ENCODE data around the gene VPS13A. TPM values are rescaled to one million over a fixed set of nuclear protein-coding genes. Genes with fewer than 3 reads are reported as not detected.

Gene VPS13A
- total RNA-seq, 4 donors from 2014 or later, result 20.4 to 33.5 (median 30.4) TPM

GRCh38 chr9:77450085-77450475 lies 272.7 kb downstream of the VPS13A start:
- DNase-seq (ENCODE audit: low spot score) (no peak), ATAC-seq (ENCODE audit: low FRiP score) (no peak)
- TF ChIP-seq, protein P1, sequence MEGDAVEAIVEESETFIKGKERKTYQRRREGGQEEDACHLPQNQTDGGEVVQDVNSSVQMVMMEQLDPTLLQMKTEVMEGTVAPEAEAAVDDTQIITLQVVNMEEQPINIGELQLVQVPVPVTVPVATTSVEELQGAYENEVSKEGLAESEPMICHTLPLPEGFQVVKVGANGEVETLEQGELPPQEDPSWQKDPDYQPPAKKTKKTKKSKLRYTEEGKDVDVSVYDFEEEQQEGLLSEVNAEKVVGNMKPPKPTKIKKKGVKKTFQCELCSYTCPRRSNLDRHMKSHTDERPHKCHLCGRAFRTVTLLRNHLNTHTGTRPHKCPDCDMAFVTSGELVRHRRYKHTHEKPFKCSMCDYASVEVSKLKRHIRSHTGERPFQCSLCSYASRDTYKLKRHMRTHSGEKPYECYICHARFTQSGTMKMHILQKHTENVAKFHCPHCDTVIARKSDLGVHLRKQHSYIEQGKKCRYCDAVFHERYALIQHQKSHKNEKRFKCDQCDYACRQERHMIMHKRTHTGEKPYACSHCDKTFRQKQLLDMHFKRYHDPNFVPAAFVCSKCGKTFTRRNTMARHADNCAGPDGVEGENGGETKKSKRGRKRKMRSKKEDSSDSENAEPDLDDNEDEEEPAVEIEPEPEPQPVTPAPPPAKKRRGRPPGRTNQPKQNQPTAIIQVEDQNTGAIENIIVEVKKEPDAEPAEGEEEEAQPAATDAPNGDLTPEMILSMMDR (IDR thresholded peaks at IDR 0.05), result no peak

DNA sequence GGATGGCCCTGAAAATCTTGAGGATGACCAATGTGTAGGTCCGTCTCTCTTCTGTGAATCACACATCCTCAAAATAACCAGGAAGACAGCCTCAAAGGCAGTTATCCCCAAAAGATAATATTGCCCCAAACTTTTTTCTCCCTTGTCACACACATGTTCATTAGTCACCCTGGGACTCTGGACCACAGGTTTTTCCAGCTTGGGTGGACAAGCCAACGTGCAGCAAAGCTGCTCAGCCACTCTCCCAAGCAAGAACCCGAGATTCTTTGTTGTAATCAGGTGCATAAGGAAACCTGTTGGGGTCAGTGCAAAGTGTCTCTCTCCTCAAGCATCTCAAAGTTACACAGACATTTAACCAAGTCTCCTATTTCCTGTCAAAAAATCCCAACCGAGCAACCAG lies 274.2 kb downstream of the VPS13A start:
- TF ChIP-seq, protein P1 (IDR thresholded peaks at IDR 0.05), result no peak
- DNase-seq (ENCODE audit: low spot score), result no peak
- no peak for ATAC-seq (ENCODE audit: low FRiP score)

- no peak for DNase-seq (ENCODE audit: low spot score)
- no peak for ATAC-seq (ENCODE audit: low FRiP score)
- TF ChIP-seq, protein P1 (IDR thresholded peaks at IDR 0.05), result no peak
Observed at GRCh38 chr9:77453825-77454647, 276.7 kb downstream of the VPS13A start.

DNA sequence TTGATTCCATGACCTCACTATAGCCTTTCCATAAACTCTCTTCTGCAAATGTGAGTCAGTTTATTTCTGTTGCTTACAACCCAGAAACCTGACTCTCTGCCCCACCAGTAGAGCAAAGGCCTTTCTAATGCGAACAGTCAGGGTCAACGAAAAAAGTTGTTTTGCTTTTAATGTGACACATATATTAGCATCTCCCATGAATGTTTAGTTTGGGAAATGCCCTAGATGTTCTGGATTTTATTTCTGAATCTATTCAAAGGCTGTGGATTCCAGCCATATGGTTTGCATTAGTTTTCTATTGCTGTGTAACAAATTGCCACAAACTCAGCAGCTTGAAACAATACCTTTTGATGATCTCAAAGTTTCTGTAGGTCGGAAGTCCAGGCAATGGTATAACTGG lies 277.3 kb downstream of the VPS13A start:
- no peak for DNase-seq (ENCODE audit: low spot score)
- TF ChIP-seq, protein P1 (IDR thresholded peaks at IDR 0.05), result no peak

DNA sequence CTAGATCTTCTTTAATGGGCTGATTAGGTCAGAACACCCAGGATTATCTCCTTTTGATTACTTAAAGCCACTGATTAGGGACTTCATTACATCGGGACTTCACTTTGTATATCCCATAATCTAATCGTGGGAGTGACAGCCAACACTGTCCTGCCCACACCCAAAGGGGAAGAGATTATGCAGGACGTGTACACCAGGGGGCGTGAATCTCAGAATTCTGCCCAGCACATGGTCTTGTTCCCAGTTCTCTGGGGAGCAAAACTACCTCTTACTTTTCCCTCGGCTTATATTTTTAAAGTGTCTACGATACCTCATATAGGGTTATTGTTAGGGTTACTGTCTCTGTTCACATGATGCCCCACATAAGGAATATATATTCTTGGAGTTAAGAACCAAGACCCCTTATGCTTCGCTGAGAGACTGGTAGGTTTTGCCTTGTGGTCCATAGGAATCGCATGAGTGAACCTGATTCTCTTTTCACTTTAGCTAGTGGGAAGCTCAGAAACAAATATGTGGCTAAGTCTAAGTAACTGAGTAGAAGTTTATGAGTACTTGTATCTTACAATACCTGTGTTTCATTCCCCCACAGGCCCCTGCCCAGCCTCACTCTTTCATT lies 278.1 kb downstream of the VPS13A start:
- DNase-seq (ENCODE audit: low spot score) (no peak), ATAC-seq (ENCODE audit: low FRiP score) (no peak)
- TF ChIP-seq, protein P1 (IDR thresholded peaks at IDR 0.05), result no peak

More for the DNA sequence above, 277.3 kb downstream of the VPS13A start:
- ATAC-seq (ENCODE audit: low FRiP score), result no peak

GRCh38 chr9:77456829-77457437 lies 279.6 kb downstream of the VPS13A start:
- TF ChIP-seq, protein P1 (IDR thresholded peaks at IDR 0.05), result peak in 1 of 3 donors; percentile 15
- ATAC-seq (ENCODE audit: low FRiP score), result no peak
- DNase-seq (ENCODE audit: low spot score), result peak; percentile 93

Data from omental fat pad (tissue), 4 donors.